Activated T-helper 1 cell treated with anti-CD3 and anti-CD28 coated beads, Interleukin-2, amount 50 U/mL, for 16 hours (primary cell): ENCODE results near the gene UGT2B15.
"Not testable (repeated sequence)": the region's sequence is repeated elsewhere in the genome, so short reads cannot be mapped to it uniquely, and the experiment has no call there.

Experiments
- DNase-seq, 2 donors: peaks; one replicate each; pipeline ENCODE4 v3.0.0-alpha.2; 2020; ENCODE audit warnings: low read depth in 1 of 2, low spot score in 1 of 2

The UGT2B15 gene

GRCh38 chr4:68670479-68670939 is at the start of gene UGT2B15:
TSS of gene UGT2B15 (minus strand) at chr4:68670652. CDS start at chr4:68670618, 34 bp downstream.
- not testable (repeated sequence) for DNase-seq

- no peak for DNase-seq
Measured at GRCh38 chr4:68719075-68719473, 48.6 kb upstream of the UGT2B15 start.

GRCh38 chr4:68718447-68719074 is 48.1 kb upstream of the UGT2B15 start:
- no peak for DNase-seq

GRCh38 chr4:68717999-68718398 is 47.5 kb upstream of the UGT2B15 start:
- no peak for DNase-seq

GRCh38 chr4:68714400-68714799 is 43.9 kb upstream of the UGT2B15 start:
- no peak for DNase-seq

- DNase-seq = no peak
Measured at GRCh38 chr4:68712207-68712606, 41.8 kb upstream of the UGT2B15 start.

GRCh38 chr4:68708566-68708965 is 38.1 kb upstream of the UGT2B15 start:
- no peak for DNase-seq

- not testable (repeated sequence) for DNase-seq
Measured at GRCh38 chr4:68703168-68703567, 32.7 kb upstream of the UGT2B15 start.

- DNase-seq = no peak
Measured at GRCh38 chr4:68700152-68700551, 29.7 kb upstream of the UGT2B15 start.

- DNase-seq = no peak
Measured at GRCh38 chr4:68693325-68694075, 23.0 kb upstream of the UGT2B15 start.

GRCh38 chr4:68691186-68691585 is 20.7 kb upstream of the UGT2B15 start:
- no peak for DNase-seq

- no peak for DNase-seq
Measured at GRCh38 chr4:68683034-68683433, 12.6 kb upstream of the UGT2B15 start.

- DNase-seq = not testable (repeated sequence)
Measured at GRCh38 chr4:68681298-68681697, 10.8 kb upstream of the UGT2B15 start.

- DNase-seq = no peak
Measured at GRCh38 chr4:68673143-68673542, 2.7 kb upstream of the UGT2B15 start.

- DNase-seq = not testable (repeated sequence)
Measured at GRCh38 chr4:68671217-68671616, 765 bp upstream of the UGT2B15 start.

GRCh38 chr4:68668537-68669163 is 1.8 kb downstream of the UGT2B15 start:
- not testable (repeated sequence) for DNase-seq

GRCh38 chr4:68667551-68667950 is 2.9 kb downstream of the UGT2B15 start:
- DNase-seq = not testable (repeated sequence)

GRCh38 chr4:68664721-68665120 is 5.7 kb downstream of the UGT2B15 start:
- DNase-seq = not testable (repeated sequence)

GRCh38 chr4:68662836-68663574 is 7.4 kb downstream of the UGT2B15 start:
- not testable (repeated sequence) for DNase-seq

GRCh38 chr4:68658672-68659071 is 11.8 kb downstream of the UGT2B15 start:
- no peak for DNase-seq

- not testable (repeated sequence) for DNase-seq
Measured at GRCh38 chr4:68657022-68657594, 13.3 kb downstream of the UGT2B15 start.
